ENCODE measurements around the gene NIPA2.

- TF ChIP-seq POLR2AphosphoS5 (IDR thresholded peaks at IDR 0.05) (no peak), CTCF (IDR thresholded peaks at IDR 0.05) (no peak), POLR2A (IDR thresholded peaks at IDR 0.05) (no peak)
Observed at GRCh38 chr15:22810033-22810852, 28.2 kb upstream of the NIPA2 start.
